PFSK-1 (cell line): Measurements from ENCODE around the gene ZGRF1.

Source experiments
- FOXP2 ChIP-seq: optimal IDR thresholded peaks from 2 replicates; pipeline ENCODE3; 2011; ENCODE audit warnings: borderline replicate concordance, control low read depth, inconsistent platforms; ENCODE audit not compliant: insufficient read depth; ENCODE audit errors: extremely low read length, extremely low read depth
- POLR2AphosphoS5 ChIP-seq: IDR thresholded peaks from 2 replicates; pipeline ENCODE4 v1.6.1; 2012; ENCODE audit warnings: low read depth, mild to moderate bottlenecking, control low read depth, low read length, moderate library complexity
- REST ChIP-seq, 2 experiments: IDR thresholded peaks; 2 replicates each; pipeline versions ENCODE4 v1.6.1 to v1.8.0; 2011 to 2012; ENCODE audit warnings: low read depth in 2 of 2, low read length in 2 of 2, control low read depth in 1 of 2, inconsistent platforms in 1 of 2, mild to moderate bottlenecking in 1 of 2, moderate library complexity in 1 of 2; ENCODE audit not compliant: insufficient read depth in 1 of 2
- SIN3A ChIP-seq: IDR thresholded peaks from 2 replicates; pipeline ENCODE4 v1.6.1; 2012; ENCODE audit warnings: mild to moderate bottlenecking, low read length, moderate library complexity, borderline replicate concordance; ENCODE audit not compliant: insufficient read depth
- TAF1 ChIP-seq: IDR thresholded peaks from 2 replicates; pipeline ENCODE4 v1.6.1; 2012; ENCODE audit warnings: low read length, control low read depth, borderline replicate concordance; ENCODE audit not compliant: insufficient read depth

Gene ZGRF1

GRCh38 chr4:112652216-112652615 is 15.5 kb upstream of the ZGRF1 start:
- TF ChIP-seq POLR2AphosphoS5 = no peak
- TF ChIP-seq FOXP2 = no peak
- no peak for TF ChIP-seq SIN3A
- TF ChIP-seq REST (IDR thresholded peaks at IDR 0.05; ENCODE audit: insufficient read depth in 1 of 2, low read depth in 2 of 2, low read length in 2 of 2) = no peak
- TF ChIP-seq TAF1 = no peak

- TF ChIP-seq SIN3A (no peak), FOXP2 (no peak), REST (IDR thresholded peaks at IDR 0.05; ENCODE audit: insufficient read depth in 1 of 2, low read depth in 2 of 2, low read length in 2 of 2) (no peak), POLR2AphosphoS5 (no peak), TAF1 (no peak)
These were observed 14.9 kb upstream of the ZGRF1 start for GRCh38 chr4:112651641-112652040.

- TF ChIP-seq POLR2AphosphoS5 (no peak), TAF1 (no peak), REST (IDR thresholded peaks at IDR 0.05; ENCODE audit: insufficient read depth in 1 of 2, low read depth in 2 of 2, low read length in 2 of 2) (no peak), FOXP2 (no peak), SIN3A (no peak)
These were observed 13.6 kb upstream of the ZGRF1 start for GRCh38 chr4:112650332-112650731.

- TF ChIP-seq FOXP2 = no peak
These were observed 12.3 kb upstream of the ZGRF1 start for GRCh38 chr4:112649055-112649408.

GRCh38 chr4:112648263-112649054 is 11.8 kb upstream of the ZGRF1 start:
- TF ChIP-seq POLR2AphosphoS5 (no peak), REST (IDR thresholded peaks at IDR 0.05; ENCODE audit: insufficient read depth in 1 of 2, low read depth in 2 of 2, low read length in 2 of 2) (no peak), TAF1 (no peak), SIN3A (no peak), FOXP2 (no peak)
